ENCODE data around the gene KCNQ1. TPM values are rescaled to one million over a fixed set of nuclear protein-coding genes. Genes with fewer than 3 reads are reported as not detected.

The KCNQ1 gene
- total RNA-seq, 1 experiment from 2014 or later: 9.2 TPM

DNA sequence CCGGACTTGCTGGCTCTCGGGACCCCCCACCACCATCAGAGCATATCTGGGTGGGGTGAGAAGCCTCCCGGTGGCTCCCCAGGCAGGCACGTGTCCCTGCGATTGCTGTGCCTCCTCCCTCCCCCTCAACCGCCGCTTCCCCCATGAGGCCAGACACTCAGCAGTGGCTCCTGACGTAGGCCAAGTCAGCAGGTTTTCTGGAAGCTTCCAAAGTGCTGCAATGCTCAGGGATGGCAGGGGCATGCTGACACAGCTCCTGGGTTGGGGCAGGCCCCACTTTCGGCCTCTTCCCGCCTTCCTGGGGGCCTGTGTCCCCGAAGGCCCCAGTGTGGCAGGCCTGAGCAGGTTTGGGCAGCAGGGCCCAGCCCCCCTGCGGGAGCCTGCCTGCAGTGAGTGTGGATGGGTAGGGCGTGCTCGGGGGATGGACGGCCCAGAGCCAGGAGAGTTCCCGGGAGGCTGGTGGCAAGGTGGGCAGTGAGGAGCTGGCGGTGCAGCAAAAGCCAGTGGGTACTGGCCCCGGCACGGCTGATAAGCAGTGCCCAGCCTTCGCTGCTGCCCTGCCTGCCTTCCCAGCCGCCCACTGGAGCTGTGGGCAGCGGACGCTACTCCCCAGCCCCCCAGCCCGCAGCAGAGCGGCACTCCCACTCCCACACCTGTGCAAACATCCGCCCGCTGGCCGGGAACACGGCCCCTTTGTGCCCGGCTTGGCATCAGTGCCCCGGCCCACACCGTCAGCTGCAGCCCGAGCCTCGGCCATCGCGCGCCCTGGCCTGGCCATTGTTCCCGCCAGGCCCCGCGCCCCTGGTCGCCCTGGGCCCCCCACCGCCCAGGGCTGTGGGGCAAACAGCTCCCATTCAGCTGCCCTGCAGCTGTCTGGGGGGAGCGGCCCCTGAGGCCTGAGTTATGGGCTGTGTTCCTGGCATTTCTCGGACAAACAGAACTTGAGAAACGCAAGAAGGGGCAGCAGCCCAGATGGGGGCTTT, 130.0 kb downstream of the KCNQ1 start:
- intact Hi-C loops (cut with micrococcal nuclease; ENCODE audit: unreplicated experiment): no loop called here
- BruUV-seq (replicated peaks): no TSS peak
- TF ChIP-seq, protein P1, sequence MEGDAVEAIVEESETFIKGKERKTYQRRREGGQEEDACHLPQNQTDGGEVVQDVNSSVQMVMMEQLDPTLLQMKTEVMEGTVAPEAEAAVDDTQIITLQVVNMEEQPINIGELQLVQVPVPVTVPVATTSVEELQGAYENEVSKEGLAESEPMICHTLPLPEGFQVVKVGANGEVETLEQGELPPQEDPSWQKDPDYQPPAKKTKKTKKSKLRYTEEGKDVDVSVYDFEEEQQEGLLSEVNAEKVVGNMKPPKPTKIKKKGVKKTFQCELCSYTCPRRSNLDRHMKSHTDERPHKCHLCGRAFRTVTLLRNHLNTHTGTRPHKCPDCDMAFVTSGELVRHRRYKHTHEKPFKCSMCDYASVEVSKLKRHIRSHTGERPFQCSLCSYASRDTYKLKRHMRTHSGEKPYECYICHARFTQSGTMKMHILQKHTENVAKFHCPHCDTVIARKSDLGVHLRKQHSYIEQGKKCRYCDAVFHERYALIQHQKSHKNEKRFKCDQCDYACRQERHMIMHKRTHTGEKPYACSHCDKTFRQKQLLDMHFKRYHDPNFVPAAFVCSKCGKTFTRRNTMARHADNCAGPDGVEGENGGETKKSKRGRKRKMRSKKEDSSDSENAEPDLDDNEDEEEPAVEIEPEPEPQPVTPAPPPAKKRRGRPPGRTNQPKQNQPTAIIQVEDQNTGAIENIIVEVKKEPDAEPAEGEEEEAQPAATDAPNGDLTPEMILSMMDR (IDR thresholded peaks at IDR 0.05; ENCODE audit: unreplicated experiment): no peak
- DNase-seq: no peak
- CTCF ChIA-PET: no interaction called here
- Mint-ChIP-seq H3K4me1 (ENCODE audit: low read depth, unreplicated experiment) (no peaks in the 10 kb centered on the region), H3K27me3 (ENCODE audit: unreplicated experiment) (no peaks in the 10 kb centered on the region), H3K4me3 (ENCODE audit: low read depth, unreplicated experiment) (no peak overlapping the region), H3K9me3 (ENCODE audit: low read depth, unreplicated experiment) (no peaks in the 10 kb centered on the region), H3K36me3 (ENCODE audit: insufficient read depth, unreplicated experiment) (no peaks in the 10 kb centered on the region), H3K27ac (ENCODE audit: unreplicated experiment) (no peak overlapping the region)

DNA sequence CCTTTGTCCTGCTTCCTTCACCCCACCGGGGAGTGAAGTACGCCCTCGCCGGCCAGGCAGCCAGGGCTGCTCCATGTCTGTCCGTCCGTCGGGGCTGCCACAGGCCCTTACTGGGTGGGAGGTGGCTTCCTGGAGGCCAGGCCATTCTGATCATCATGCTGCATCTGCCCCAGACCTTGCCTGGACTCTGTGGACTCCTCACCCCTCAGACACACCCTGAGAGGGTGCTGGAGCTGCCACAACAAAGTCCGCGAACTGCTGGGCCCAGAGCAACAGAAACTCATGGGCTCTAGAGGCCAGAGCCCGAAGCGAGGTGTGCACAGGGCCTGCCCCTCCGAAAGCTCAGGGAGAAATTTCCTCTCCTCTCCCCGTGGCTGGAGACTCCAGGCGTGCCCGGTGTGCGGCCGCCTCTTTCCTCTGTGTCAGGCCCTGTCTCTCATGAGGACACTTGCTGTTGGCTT, 130.8 kb downstream of the KCNQ1 start:
- Mint-ChIP-seq H3K36me3 (ENCODE audit: insufficient read depth, unreplicated experiment) (no peaks in the 10 kb centered on the region), H3K27ac (ENCODE audit: unreplicated experiment) (no peak overlapping the region), H3K4me3 (ENCODE audit: low read depth, unreplicated experiment) (no peak overlapping the region), H3K4me1 (ENCODE audit: low read depth, unreplicated experiment) (no peaks in the 10 kb centered on the region), H3K9me3 (ENCODE audit: low read depth, unreplicated experiment) (no peaks in the 10 kb centered on the region), H3K27me3 (ENCODE audit: unreplicated experiment) (no peaks in the 10 kb centered on the region)
- intact Hi-C loops (cut with micrococcal nuclease; ENCODE audit: unreplicated experiment): no loop called here
- BruUV-seq (replicated peaks): no TSS peak
- TF ChIP-seq, protein P1 (IDR thresholded peaks at IDR 0.05; ENCODE audit: unreplicated experiment): no peak
- CTCF ChIA-PET: no interaction called here
- no peak for DNase-seq

DNA sequence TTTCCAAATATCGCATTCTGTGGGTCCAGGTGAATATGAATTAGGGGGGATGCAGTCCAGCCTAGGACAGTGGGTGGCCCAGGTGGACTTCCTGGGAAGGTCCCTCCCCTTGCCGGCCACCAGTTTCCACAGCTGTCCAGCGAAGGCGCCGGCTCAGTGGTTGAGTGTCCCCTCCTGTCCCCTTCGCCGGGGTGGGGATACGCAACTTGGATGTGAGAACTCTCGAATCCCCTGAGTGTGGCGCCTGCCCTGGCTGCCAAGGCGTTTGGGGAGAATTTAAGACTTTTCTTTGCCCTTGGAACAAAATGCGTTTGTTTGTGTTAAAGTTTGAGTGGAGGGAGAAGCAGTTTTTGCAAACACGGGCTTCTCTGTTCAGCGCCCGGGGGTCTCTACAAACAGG, 131.3 kb downstream of the KCNQ1 start:
- Mint-ChIP-seq H3K9me3 (ENCODE audit: low read depth, unreplicated experiment) (no peaks in the 10 kb centered on the region), H3K27me3 (ENCODE audit: unreplicated experiment) (no peaks in the 10 kb centered on the region), H3K4me3 (ENCODE audit: low read depth, unreplicated experiment) (no peak overlapping the region), H3K4me1 (ENCODE audit: low read depth, unreplicated experiment) (no peaks in the 10 kb centered on the region), H3K36me3 (ENCODE audit: insufficient read depth, unreplicated experiment) (no peaks in the 10 kb centered on the region), H3K27ac (ENCODE audit: unreplicated experiment) (no peak overlapping the region)
- intact Hi-C loops (cut with micrococcal nuclease; ENCODE audit: unreplicated experiment): no loop called here
- TF ChIP-seq, protein P1 (IDR thresholded peaks at IDR 0.05; ENCODE audit: unreplicated experiment): no peak
- no peak for DNase-seq
- no TSS peak for BruUV-seq (replicated peaks)
- CTCF ChIA-PET: no interaction called here

DNA sequence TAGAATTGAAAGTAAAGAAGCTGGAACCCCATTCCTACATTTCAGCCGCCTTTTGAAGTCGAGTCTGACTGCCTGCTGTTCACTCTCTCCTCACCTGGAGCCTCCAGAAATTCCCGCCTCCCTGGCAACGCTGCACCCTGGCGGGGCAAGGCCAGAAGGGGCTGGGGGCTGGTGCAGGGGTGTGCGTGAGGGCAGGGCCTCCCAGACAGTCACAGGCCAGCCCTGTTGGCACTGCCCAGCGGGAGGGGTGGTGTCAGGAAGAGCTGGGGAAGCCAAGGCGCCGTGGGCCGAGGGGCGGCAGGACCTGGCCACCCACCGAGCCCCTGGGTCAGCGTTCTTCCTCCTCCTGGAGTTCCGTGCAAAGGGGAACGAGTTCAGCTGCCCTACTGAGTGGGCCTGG, 131.7 kb downstream of the KCNQ1 start:
- TF ChIP-seq, protein P1 (IDR thresholded peaks at IDR 0.05; ENCODE audit: unreplicated experiment): no peak
- Mint-ChIP-seq H3K4me3 (ENCODE audit: low read depth, unreplicated experiment) (no peak overlapping the region), H3K9me3 (ENCODE audit: low read depth, unreplicated experiment) (no peaks in the 10 kb centered on the region), H3K27ac (ENCODE audit: unreplicated experiment) (no peak overlapping the region), H3K36me3 (ENCODE audit: insufficient read depth, unreplicated experiment) (no peaks in the 10 kb centered on the region), H3K4me1 (ENCODE audit: low read depth, unreplicated experiment) (no peaks in the 10 kb centered on the region), H3K27me3 (ENCODE audit: unreplicated experiment) (no peaks in the 10 kb centered on the region)
- intact Hi-C loops (cut with micrococcal nuclease; ENCODE audit: unreplicated experiment): no loop called here
- no TSS peak for BruUV-seq (replicated peaks)
- no peak for DNase-seq
- CTCF ChIA-PET: no interaction called here

Measured in Calu3 (cell line).